OCI-LY3 (cell line): ENCODE measurements around the gene TMEM53.

Source experiments
- H2AFZ ChIP-seq: fragments of 200-600, 300-600 bp; shearing (Covaris generic); 2 replicates; pipeline ENCODE4 v1.6.0; 2014; ENCODE audit warnings: antibody characterized with exemption, low read depth, low read length
- H3K27ac ChIP-seq: fragments of 200-600, 300-600 bp; sonication (generic); 2 replicates; pipeline ENCODE4 v1.5.1; 2014; ENCODE audit warnings: mild to moderate bottlenecking, low read length, moderate library complexity, mixed read lengths
- H3K27me3 ChIP-seq: fragments of 200-600, 300-600 bp; sonication (generic); 2 replicates; pipeline ENCODE4 v1.6.1; 2014; ENCODE audit warnings: low read depth, low read length, mixed read lengths
- H3K36me3 ChIP-seq: fragments of 200-600, 300-600 bp; sonication (generic); replicated peaks from 2 replicates; pipeline ENCODE3; 2014; ENCODE audit warnings: low read depth, low read length, mixed read lengths
- H3K4me1 ChIP-seq: fragments of 300-600, 200-600 bp; sonication (generic); 2 replicates; pipeline ENCODE4 v1.6.1; 2014; ENCODE audit warnings: low read length, mixed read lengths
- H3K4me2 ChIP-seq: fragments of 200-600, 300-600 bp; sonication (generic); 2 replicates; pipeline ENCODE4 v1.6.1; 2014; ENCODE audit warnings: low read length, mixed read lengths
- H3K4me3 ChIP-seq: fragments of 300-600, 200-600 bp; sonication (generic); 2 replicates; pipeline ENCODE4 v1.5.1; 2014; ENCODE audit warnings: antibody characterized with exemption, mild to moderate bottlenecking, low read length, moderate library complexity
- H3K79me2 ChIP-seq: fragments of 300-600, 200-600 bp; shearing (Covaris generic); 2 replicates; pipeline ENCODE4 v1.6.1; 2014; ENCODE audit warnings: mild to moderate bottlenecking, low read length, mixed read lengths
- H3K9ac ChIP-seq: fragments of 300-600, 200-600 bp; shearing (Covaris generic); 2 replicates; pipeline ENCODE4 v1.6.0; 2014; ENCODE audit warnings: mild to moderate bottlenecking, low read length, moderate library complexity
- H3K9me3 ChIP-seq: fragments of 200-600, 300-600 bp; shearing (Covaris generic); 2 replicates; pipeline ENCODE4 v1.6.1; 2014; ENCODE audit warnings: low read length, mixed read lengths; ENCODE audit not compliant: insufficient read depth
- H4K20me1 ChIP-seq: fragments of 200-600, 300-600 bp; sonication (generic); 2 replicates; pipeline ENCODE4 v1.6.1; 2016; ENCODE audit warnings: low read length, mixed read lengths; ENCODE audit not compliant: insufficient read depth
- EZH2phosphoT487 ChIP-seq: fragments of 200-600 bp; shearing (Covaris generic); IDR thresholded peaks from 2 replicates; pipeline ENCODE4 v1.6.1; 2018; ENCODE audit warnings: antibody characterized with exemption, mixed run types, low read depth
- TF ChIP-seq, protein P1 (sequence below): fragments of 200-600, 300-600 bp; sonication (generic); IDR thresholded peaks from 2 replicates; pipeline ENCODE4 v1.5.1; 2014; ENCODE audit warnings: antibody characterized with exemption, low read length, low read depth

Gene TMEM53

GRCh38 chr1:44620072-44620471 lies 54.2 kb downstream of the TMEM53 start:
- H3K27me3 ChIP-seq, result no peaks in the 10 kb centered on the region
- no peak overlapping the region for H3K9ac ChIP-seq
- no peaks in the 10 kb centered on the region for H4K20me1 ChIP-seq
- no peak overlapping the region for H3K4me2 ChIP-seq
- H3K4me1 ChIP-seq, result no peaks in the 10 kb centered on the region
- H3K79me2 ChIP-seq, result no peaks in the 10 kb centered on the region
- no peaks in the 10 kb centered on the region for H3K36me3 ChIP-seq
- H2AFZ ChIP-seq, result no peak overlapping the region
- TF ChIP-seq, protein P1, sequence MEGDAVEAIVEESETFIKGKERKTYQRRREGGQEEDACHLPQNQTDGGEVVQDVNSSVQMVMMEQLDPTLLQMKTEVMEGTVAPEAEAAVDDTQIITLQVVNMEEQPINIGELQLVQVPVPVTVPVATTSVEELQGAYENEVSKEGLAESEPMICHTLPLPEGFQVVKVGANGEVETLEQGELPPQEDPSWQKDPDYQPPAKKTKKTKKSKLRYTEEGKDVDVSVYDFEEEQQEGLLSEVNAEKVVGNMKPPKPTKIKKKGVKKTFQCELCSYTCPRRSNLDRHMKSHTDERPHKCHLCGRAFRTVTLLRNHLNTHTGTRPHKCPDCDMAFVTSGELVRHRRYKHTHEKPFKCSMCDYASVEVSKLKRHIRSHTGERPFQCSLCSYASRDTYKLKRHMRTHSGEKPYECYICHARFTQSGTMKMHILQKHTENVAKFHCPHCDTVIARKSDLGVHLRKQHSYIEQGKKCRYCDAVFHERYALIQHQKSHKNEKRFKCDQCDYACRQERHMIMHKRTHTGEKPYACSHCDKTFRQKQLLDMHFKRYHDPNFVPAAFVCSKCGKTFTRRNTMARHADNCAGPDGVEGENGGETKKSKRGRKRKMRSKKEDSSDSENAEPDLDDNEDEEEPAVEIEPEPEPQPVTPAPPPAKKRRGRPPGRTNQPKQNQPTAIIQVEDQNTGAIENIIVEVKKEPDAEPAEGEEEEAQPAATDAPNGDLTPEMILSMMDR, result no peak
- no peak for TF ChIP-seq EZH2phosphoT487
- no peaks in the 10 kb centered on the region for H3K9me3 ChIP-seq
- H3K4me3 ChIP-seq, result no peak overlapping the region
- no peak overlapping the region for H3K27ac ChIP-seq

DNA sequence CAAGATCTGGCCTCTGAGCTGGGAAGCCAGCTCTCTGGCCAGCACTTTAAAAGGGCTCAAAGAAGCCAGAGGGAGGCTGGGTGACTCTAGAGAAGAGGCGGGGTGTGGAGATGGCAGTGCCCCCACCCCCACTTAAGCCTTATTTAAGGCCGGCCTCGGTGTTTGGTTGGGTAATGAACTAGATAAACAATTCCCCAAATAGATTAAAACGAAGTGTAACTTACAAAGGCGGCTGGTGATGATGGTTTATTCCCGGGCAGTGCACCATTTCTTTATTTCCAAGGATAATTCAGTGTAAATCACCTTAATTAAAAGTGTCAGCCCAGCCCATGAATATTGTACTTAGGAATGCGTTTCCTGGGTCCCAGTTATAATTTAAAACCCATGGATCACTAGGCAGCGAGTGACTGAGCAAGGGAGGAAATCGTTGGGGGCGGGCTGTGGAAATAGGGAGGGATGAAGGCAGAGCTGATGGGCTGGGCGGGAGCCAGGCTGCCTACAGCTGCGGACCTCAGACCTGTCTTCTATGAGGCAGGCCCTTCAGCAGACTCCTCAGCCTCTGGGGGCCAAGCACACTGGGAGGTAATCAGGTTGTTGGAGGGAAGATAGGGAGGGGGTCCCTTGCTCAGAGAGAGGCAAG lies 54.9 kb downstream of the TMEM53 start:
- no peaks in the 10 kb centered on the region for H3K9me3 ChIP-seq
- H3K4me2 ChIP-seq, result no peak overlapping the region
- H3K79me2 ChIP-seq, result no peaks in the 10 kb centered on the region
- H3K27me3 ChIP-seq, result no peaks in the 10 kb centered on the region
- H3K4me1 ChIP-seq, result no peaks in the 10 kb centered on the region
- no peaks in the 10 kb centered on the region for H3K36me3 ChIP-seq
- no peak overlapping the region for H3K9ac ChIP-seq
- H3K27ac ChIP-seq, result no peak overlapping the region
- H4K20me1 ChIP-seq, result no peaks in the 10 kb centered on the region
- TF ChIP-seq EZH2phosphoT487, result no peak
- TF ChIP-seq, protein P1, result no peak
- no peak overlapping the region for H3K4me3 ChIP-seq
- H2AFZ ChIP-seq, result no peak overlapping the region

- H3K4me3 ChIP-seq, result no peak overlapping the region
- no peaks in the 10 kb centered on the region for H3K27me3 ChIP-seq
- no peak overlapping the region for H3K4me2 ChIP-seq
- no peak overlapping the region for H3K27ac ChIP-seq
- H3K36me3 ChIP-seq, result no peaks in the 10 kb centered on the region
- no peaks in the 10 kb centered on the region for H3K4me1 ChIP-seq
- H2AFZ ChIP-seq, result no peak overlapping the region
- TF ChIP-seq, protein P1, result no peak
- TF ChIP-seq EZH2phosphoT487, result no peak
- no peaks in the 10 kb centered on the region for H3K79me2 ChIP-seq
- no peaks in the 10 kb centered on the region for H4K20me1 ChIP-seq
- no peak overlapping the region for H3K9ac ChIP-seq
- H3K9me3 ChIP-seq, result no peaks in the 10 kb centered on the region
Observed at GRCh38 chr1:44617703-44618029, 56.6 kb downstream of the TMEM53 start.

GRCh38 chr1:44616991-44617702 lies 57.1 kb downstream of the TMEM53 start:
- no peaks in the 10 kb centered on the region for H3K27me3 ChIP-seq
- no peaks in the 10 kb centered on the region for H4K20me1 ChIP-seq
- H3K4me1 ChIP-seq, result no peaks in the 10 kb centered on the region
- no peak overlapping the region for H3K9ac ChIP-seq
- no peak overlapping the region for H2AFZ ChIP-seq
- no peak overlapping the region for H3K4me3 ChIP-seq
- H3K27ac ChIP-seq, result no peak overlapping the region
- no peaks in the 10 kb centered on the region for H3K36me3 ChIP-seq
- no peak overlapping the region for H3K4me2 ChIP-seq
- TF ChIP-seq, protein P1, result no peak
- TF ChIP-seq EZH2phosphoT487, result no peak
- H3K79me2 ChIP-seq, result no peaks in the 10 kb centered on the region
- no peaks in the 10 kb centered on the region for H3K9me3 ChIP-seq
